ENCODE data around the gene TDG.

DNA sequence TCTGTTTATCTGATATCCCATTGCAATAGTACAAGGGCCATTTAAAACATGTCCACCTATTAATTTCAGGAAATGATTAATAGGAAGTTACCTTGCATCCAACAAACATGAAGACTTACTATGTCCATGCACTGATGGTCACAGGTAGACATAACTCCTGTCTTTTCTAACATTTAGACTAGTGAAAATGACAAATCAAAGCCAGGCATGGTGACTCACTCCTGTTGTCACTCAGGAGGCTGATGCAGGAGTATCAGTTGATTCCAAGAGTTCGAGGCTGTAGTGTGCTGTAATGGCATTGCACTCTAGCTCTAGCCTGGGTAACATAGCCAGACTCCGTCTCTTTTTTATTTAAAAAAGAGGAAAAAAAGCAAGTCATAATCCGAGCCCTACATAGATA lies 20.7 kb upstream of the TDG start:
- no peak for TF ChIP-seq POLR2A (IDR thresholded peaks at IDR 0.05)
- TF ChIP-seq, protein P1, sequence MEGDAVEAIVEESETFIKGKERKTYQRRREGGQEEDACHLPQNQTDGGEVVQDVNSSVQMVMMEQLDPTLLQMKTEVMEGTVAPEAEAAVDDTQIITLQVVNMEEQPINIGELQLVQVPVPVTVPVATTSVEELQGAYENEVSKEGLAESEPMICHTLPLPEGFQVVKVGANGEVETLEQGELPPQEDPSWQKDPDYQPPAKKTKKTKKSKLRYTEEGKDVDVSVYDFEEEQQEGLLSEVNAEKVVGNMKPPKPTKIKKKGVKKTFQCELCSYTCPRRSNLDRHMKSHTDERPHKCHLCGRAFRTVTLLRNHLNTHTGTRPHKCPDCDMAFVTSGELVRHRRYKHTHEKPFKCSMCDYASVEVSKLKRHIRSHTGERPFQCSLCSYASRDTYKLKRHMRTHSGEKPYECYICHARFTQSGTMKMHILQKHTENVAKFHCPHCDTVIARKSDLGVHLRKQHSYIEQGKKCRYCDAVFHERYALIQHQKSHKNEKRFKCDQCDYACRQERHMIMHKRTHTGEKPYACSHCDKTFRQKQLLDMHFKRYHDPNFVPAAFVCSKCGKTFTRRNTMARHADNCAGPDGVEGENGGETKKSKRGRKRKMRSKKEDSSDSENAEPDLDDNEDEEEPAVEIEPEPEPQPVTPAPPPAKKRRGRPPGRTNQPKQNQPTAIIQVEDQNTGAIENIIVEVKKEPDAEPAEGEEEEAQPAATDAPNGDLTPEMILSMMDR (IDR thresholded peaks at IDR 0.05): no peak

All from suprapubic skin (tissue), 3 donors.